T-helper 17 cell (primary cell): ENCODE measurements around the gene SARNP. TPM values are rescaled to one million over a fixed set of nuclear protein-coding genes. Genes with fewer than 3 reads are reported as not detected.

Experiments
- ATAC-seq: fragments of 150-1000 bp; cut with Tn5 transposase; 2 replicates; pipeline ENCODE4 v1.10.0; 2021; ENCODE audit warnings: mild to moderate bottlenecking, moderate library complexity
- DNase-seq, 3 donors: peaks; one replicate each; pipeline versions ENCODE4 v3.0.0 to v3.0.0-alpha.2; 2020 to 2021
- H3K9me3 ChIP-seq: one replicate; pipeline ENCODE4 v1.7.0; 2013; ENCODE audit warnings: low read length, mild to moderate bottlenecking; ENCODE audit not compliant: control insufficient read depth, poor library complexity, severe bottlenecking
- H3K27ac Mint-ChIP-seq: one replicate; pipeline ENCODE4 v1.8.0; 2022; ENCODE audit warnings: mild to moderate bottlenecking, moderate library complexity, mixed read lengths
- H3K27me3 Mint-ChIP-seq: one replicate; pipeline ENCODE4 v1.8.0; 2022; ENCODE audit warnings: mixed read lengths
- H3K36me3 Mint-ChIP-seq: one replicate; pipeline ENCODE4 v1.8.0; 2022; ENCODE audit warnings: low read depth, mixed read lengths
- H3K4me1 Mint-ChIP-seq: one replicate; pipeline ENCODE4 v1.8.0; 2022; ENCODE audit warnings: mild to moderate bottlenecking, mixed read lengths
- H3K4me3 Mint-ChIP-seq: one replicate; pipeline ENCODE4 v1.8.0; 2022; ENCODE audit warnings: mild to moderate bottlenecking, moderate library complexity, mixed read lengths
- total RNA-seq, 4 donors: library from RNA in 2 of 4; stranded (reverse) in 2 of 4; gene quantifications; one replicate each; pipeline ENCODE4 v1.2.3 and lab custom pipeline; 2022 to 2026

Gene SARNP
- total RNA-seq, 2 donors from 2014 or later: 37.3 to 38.5 TPM

GRCh38 chr12:55718624-55719275, 98.8 kb downstream of the SARNP start:
- no peaks in the 10 kb centered on the region for H3K9me3 ChIP-seq
- DNase-seq (no peak), ATAC-seq (no peak)
- H3K27ac Mint-ChIP-seq: peak overlapping the region; percentile 51
- no peak overlapping the region for H3K4me3 Mint-ChIP-seq
- H3K27me3 Mint-ChIP-seq: no peaks in the 10 kb centered on the region
- peaks cover 20% of the 10 kb centered on the region for H3K4me1 Mint-ChIP-seq
- H3K36me3 Mint-ChIP-seq: no peaks in the 10 kb centered on the region

- Mint-ChIP-seq H3K36me3 (no peaks in the 10 kb centered on the region), H3K4me1 (peaks cover 22% of the 10 kb centered on the region), H3K27ac (peak overlapping the region; percentile 51), H3K27me3 (no peaks in the 10 kb centered on the region), H3K4me3 (peak overlapping the region; percentile 98)
- DNase-seq: no peak
- no peaks in the 10 kb centered on the region for H3K9me3 ChIP-seq
- no peak for ATAC-seq
Measured at GRCh38 chr12:55718015-55718414, 99.5 kb downstream of the SARNP start.

- Mint-ChIP-seq H3K4me1 (peaks cover 22% of the 10 kb centered on the region), H3K4me3 (peak overlapping the region; percentile 98), H3K27me3 (no peaks in the 10 kb centered on the region), H3K36me3 (no peaks in the 10 kb centered on the region), H3K27ac (peak overlapping the region; percentile 98)
- no peak for DNase-seq
- no peaks in the 10 kb centered on the region for H3K9me3 ChIP-seq
- ATAC-seq: no peak
Measured at GRCh38 chr12:55717011-55718007, 100.2 kb downstream of the SARNP start.

GRCh38 chr12:55716582-55716957, 101.0 kb downstream of the SARNP start:
- H3K36me3 Mint-ChIP-seq: no peaks in the 10 kb centered on the region
- no peaks in the 10 kb centered on the region for H3K9me3 ChIP-seq
- peak overlapping the region; percentile 98 for H3K4me3 Mint-ChIP-seq
- no peak for DNase-seq
- H3K27ac Mint-ChIP-seq: peak overlapping the region; percentile 98
- H3K27me3 Mint-ChIP-seq: no peaks in the 10 kb centered on the region
- ATAC-seq: no peak
- peaks cover 24% of the 10 kb centered on the region for H3K4me1 Mint-ChIP-seq

- H3K36me3 Mint-ChIP-seq: no peaks in the 10 kb centered on the region
- no peaks in the 10 kb centered on the region for H3K27me3 Mint-ChIP-seq
- peaks cover 24% of the 10 kb centered on the region for H3K4me1 Mint-ChIP-seq
- DNase-seq (peak; percentile 88 to 94 (median 92)), ATAC-seq (peak; percentile 97)
- peak within 1 kb of the TSS; percentile 98 for H3K27ac Mint-ChIP-seq
- peak within 1 kb of the TSS; percentile 98 for H3K4me3 Mint-ChIP-seq
- no peaks in the 10 kb centered on the region for H3K9me3 ChIP-seq
Measured at GRCh38 chr12:55715833-55716581, 101.5 kb downstream of the SARNP start, which contains the start of gene BLOC1S1. TSS of gene BLOC1S1 (plus strand) at chr12:55716046. CDS start at chr12:55716052, 6 bp downstream.

- DNase-seq (no peak), ATAC-seq (no peak)
- Mint-ChIP-seq H3K4me3 (peak overlapping the region; percentile 98), H3K27ac (peak overlapping the region; percentile 98), H3K4me1 (peaks cover 24% of the 10 kb centered on the region), H3K27me3 (no peaks in the 10 kb centered on the region), H3K36me3 (no peaks in the 10 kb centered on the region)
- no peaks in the 10 kb centered on the region for H3K9me3 ChIP-seq
Measured at GRCh38 chr12:55715169-55715764, 102.3 kb downstream of the SARNP start.

- no peak overlapping the region for H3K4me3 Mint-ChIP-seq
- ATAC-seq: no peak
Measured at GRCh38 chr12:55713721-55714120, 103.8 kb downstream of the SARNP start.

GRCh38 chr12:55712700-55713415, 104.7 kb downstream of the SARNP start:
- H3K36me3 Mint-ChIP-seq: peaks cover 9% of the 10 kb centered on the region
- peaks cover 34% of the 10 kb centered on the region for H3K4me1 Mint-ChIP-seq
- H3K9me3 ChIP-seq: no peaks in the 10 kb centered on the region
- peaks cover 20% of the 10 kb centered on the region for H3K27me3 Mint-ChIP-seq
- ATAC-seq: no peak
- H3K4me3 Mint-ChIP-seq: no peak overlapping the region
- H3K27ac Mint-ChIP-seq: no peak overlapping the region
- DNase-seq: no peak

More at GRCh38 chr12:55713721-55714120, 103.8 kb downstream of the SARNP start:
- H3K27me3 Mint-ChIP-seq: peaks cover 12% of the 10 kb centered on the region
- H3K36me3 Mint-ChIP-seq: peaks cover 4% of the 10 kb centered on the region
- H3K4me1 Mint-ChIP-seq: peaks cover 31% of the 10 kb centered on the region
- H3K9me3 ChIP-seq: no peaks in the 10 kb centered on the region
- no peak for DNase-seq
- H3K27ac Mint-ChIP-seq: no peak overlapping the region

GRCh38 chr12:55711786-55712553, 105.6 kb downstream of the SARNP start:
- ATAC-seq: no peak
- peaks cover 32% of the 10 kb centered on the region for H3K4me1 Mint-ChIP-seq
- no peaks in the 10 kb centered on the region for H3K9me3 ChIP-seq
- no peak overlapping the region for H3K4me3 Mint-ChIP-seq
- no peak overlapping the region for H3K27ac Mint-ChIP-seq
- DNase-seq: no peak
- H3K27me3 Mint-ChIP-seq: peaks cover 24% of the 10 kb centered on the region
- peaks cover 9% of the 10 kb centered on the region for H3K36me3 Mint-ChIP-seq

- H3K27ac Mint-ChIP-seq: peak overlapping the region; percentile 79
- H3K27me3 Mint-ChIP-seq: peaks cover 29% of the 10 kb centered on the region
- no peaks in the 10 kb centered on the region for H3K9me3 ChIP-seq
- peaks cover 9% of the 10 kb centered on the region for H3K36me3 Mint-ChIP-seq
- DNase-seq: no peak
- no peak for ATAC-seq
- H3K4me3 Mint-ChIP-seq: peak overlapping the region; percentile 92
- peaks cover 27% of the 10 kb centered on the region for H3K4me1 Mint-ChIP-seq
Measured at GRCh38 chr12:55708695-55709233, 108.8 kb downstream of the SARNP start.

- ATAC-seq (peak; percentile 79), DNase-seq (peak; percentile 38 to 66 (median 62))
- peaks cover 29% of the 10 kb centered on the region for H3K27me3 Mint-ChIP-seq
- peaks cover 9% of the 10 kb centered on the region for H3K36me3 Mint-ChIP-seq
- H3K4me1 Mint-ChIP-seq: peaks cover 25% of the 10 kb centered on the region
- H3K9me3 ChIP-seq: no peaks in the 10 kb centered on the region
- H3K4me3 Mint-ChIP-seq: peak within 1 kb of the TSS; percentile 92
- peak within 1 kb of the TSS; percentile 79 for H3K27ac Mint-ChIP-seq
Measured at GRCh38 chr12:55707841-55708694, 109.5 kb downstream of the SARNP start, which contains the start of gene ITGA7. TSS of gene ITGA7 (minus strand) at chr12:55707904. CDS start at chr12:55707682, 222 bp downstream.
